H1 (cell line): ENCODE measurements around the gene ZAP70. TPM values are rescaled to one million over a fixed set of nuclear protein-coding genes. Genes with fewer than 3 reads are reported as not detected.
A peak's percentile ranks its signal among the peaks of the same experiment; 100 is the strongest.

Source experiments
- CTCF ChIA-PET: fragments of 300-600 bp; sonication (Branson Sonifier 250); formaldehyde crosslinking; loops from one replicate; lab custom pipeline; 2021; ENCODE audit not compliant: partially characterized antibody; lab: Charles Lee
- POLR2A ChIA-PET: fragments of 300-600 bp; sonication (Branson Sonifier 250); formaldehyde crosslinking; loops from one replicate; lab custom pipeline; 2021; ENCODE audit warnings: inconsistent platforms; ENCODE audit not compliant: partially characterized antibody; lab: Charles Lee
- DNase-seq, 2 experiments: peaks; one replicate each; pipeline versions ENCODE4 v3.0.0 to v3.0.0-alpha.2; 2010 to 2022; ENCODE audit warnings: low spot score in 2 of 2, low read depth in 1 of 2, mixed read lengths in 1 of 2
- FAIRE-seq: peaks from 2 replicates; lab custom pipeline; 2011; peaks lifted over from hg19 to GRCh38; lab: Jason Lieb, UNC
- H2AFZ ChIP-seq: 2 replicates; pipeline ENCODE4 v1.8.1; 2012; ENCODE audit warnings: low read length, inconsistent platforms
- H2AK5ac ChIP-seq: 2 replicates; pipeline ENCODE4 v1.6.1; 2013; ENCODE audit warnings: low read depth, low read length
- H2BK120ac ChIP-seq: replicated peaks from 2 replicates; pipeline ENCODE3; 2013; ENCODE audit warnings: low read depth, low read length, inconsistent platforms
- H2BK12ac ChIP-seq: 2 replicates; pipeline ENCODE4 v1.6.1; 2013; ENCODE audit warnings: low read depth, low read length
- H2BK15ac ChIP-seq: 2 replicates; pipeline ENCODE4 v1.6.1; 2013; ENCODE audit warnings: low read length
- H2BK20ac ChIP-seq: 2 replicates; pipeline ENCODE4 v1.6.1; 2013; ENCODE audit warnings: low read length
- H2BK5ac ChIP-seq: 2 replicates; pipeline ENCODE4 v1.6.1; 2013; ENCODE audit warnings: low read depth, low read length
- H3K14ac ChIP-seq: 2 replicates; pipeline ENCODE4 v1.6.1; 2013; ENCODE audit warnings: inconsistent platforms; ENCODE audit not compliant: insufficient read length
- H3K18ac ChIP-seq: 2 replicates; pipeline ENCODE4 v1.6.1; 2013; ENCODE audit warnings: low read length; ENCODE audit errors: extremely low read depth
- H3K23ac ChIP-seq: 2 replicates; pipeline ENCODE4 v1.6.1; 2013; ENCODE audit warnings: inconsistent platforms; ENCODE audit not compliant: insufficient read length
- H3K23me2 ChIP-seq: 2 replicates; pipeline ENCODE4 v1.6.1; 2013; ENCODE audit warnings: low read depth, low read length
- H3K27ac ChIP-seq: 2 replicates; pipeline ENCODE4 v1.6.1; 2011; ENCODE audit warnings: low read depth, low read length, inconsistent platforms
- H3K27me3 ChIP-seq, 4 experiments: replicated peaks in 1 of 4; 1 replicate in 1 of 4; 2 replicates in 3 of 4; pipeline versions ENCODE4 v1.6.1 to v1.8.1; 2011 to 2013; ENCODE audit warnings: low read length in 3 of 4, mild to moderate bottlenecking in 3 of 4, inconsistent platforms in 2 of 4, mixed read lengths in 2 of 4, moderate library complexity in 1 of 4; ENCODE audit not compliant: control insufficient read depth in 3 of 4, insufficient read depth in 3 of 4; ENCODE audit errors: extremely low read depth in 1 of 4
- H3K36me3 ChIP-seq, 4 experiments: 2 replicates each; pipeline versions ENCODE4 v1.6.1 to v1.8.1; 2011 to 2013; ENCODE audit warnings: mild to moderate bottlenecking in 4 of 4, low read length in 3 of 4, moderate library complexity in 2 of 4, control low read depth in 1 of 4, inconsistent platforms in 1 of 4; ENCODE audit not compliant: insufficient read depth in 4 of 4, control insufficient read depth in 2 of 4
- H3K4ac ChIP-seq: replicated peaks from 2 replicates; pipeline ENCODE3; 2013; ENCODE audit warnings: low read length, low read depth, mixed read lengths, inconsistent platforms; ENCODE audit not compliant: insufficient read length
- H3K4me1 ChIP-seq, 4 experiments: replicated peaks in 1 of 4; 1 replicate in 1 of 4; 2 replicates in 3 of 4; pipeline versions ENCODE4 v1.6.1 to v1.8.1; 2011 to 2013; ENCODE audit warnings: low read length in 3 of 4, inconsistent platforms in 2 of 4, mixed read lengths in 1 of 4; ENCODE audit not compliant: insufficient read depth in 4 of 4, control insufficient read depth in 3 of 4
- H3K4me2 ChIP-seq, 2 experiments: 2 replicates each; pipeline versions ENCODE4 v1.6.1 to v1.8.1; 2011 to 2013; ENCODE audit warnings: low read depth in 2 of 2, low read length in 2 of 2, control low read depth in 1 of 2, inconsistent platforms in 1 of 2, mild to moderate bottlenecking in 1 of 2; ENCODE audit not compliant: insufficient read depth in 1 of 2
- H3K4me3 ChIP-seq, 4 experiments: fragments of 200-600, 300-600 bp in 1 of 4; sonication (generic), shearing (Covaris generic), sonication (Bioruptor Twin) in 1 of 4; 2 replicates each; pipeline versions ENCODE4 v1.5.1 to v1.8.1; 2011 to 2016; ENCODE audit warnings: low read length in 4 of 4, low read depth in 3 of 4, control low read depth in 2 of 4, inconsistent platforms in 2 of 4, mild to moderate bottlenecking in 2 of 4, mixed read lengths in 1 of 4, moderate library complexity in 1 of 4; ENCODE audit not compliant: insufficient read depth in 2 of 4; ENCODE audit errors: extremely low read depth in 1 of 4
- H3K56ac ChIP-seq: replicated peaks from 2 replicates; pipeline ENCODE3; 2013; ENCODE audit warnings: low read depth, mild to moderate bottlenecking, mixed read lengths, low read length, inconsistent platforms; ENCODE audit not compliant: insufficient read length
- H3K79me1 ChIP-seq: 2 replicates; pipeline ENCODE4 v1.6.1; 2013; ENCODE audit warnings: low read depth, low read length, control low read depth
- H3K79me2 ChIP-seq, 2 experiments: 2 replicates each; pipeline versions ENCODE4 v1.6.1 to v1.8.1; 2012 to 2013; ENCODE audit warnings: low read length in 2 of 2, mild to moderate bottlenecking in 2 of 2, inconsistent platforms in 1 of 2; ENCODE audit not compliant: insufficient read depth in 2 of 2, control insufficient read depth in 1 of 2
- H3K9ac ChIP-seq, 4 experiments: replicated peaks in 1 of 4; 1 replicate in 1 of 4; 2 replicates in 3 of 4; pipeline versions ENCODE4 v1.6.1 to v1.8.1; 2011 to 2013; ENCODE audit warnings: low read depth in 3 of 4, low read length in 3 of 4, control low read depth in 2 of 4, mild to moderate bottlenecking in 2 of 4, moderate library complexity in 2 of 4, inconsistent platforms in 1 of 4; ENCODE audit errors: extremely low read depth in 1 of 4
- H3K9me3 ChIP-seq, 2 experiments: 2 replicates each; pipeline versions ENCODE4 v1.6.1 to v1.8.1; 2012 to 2013; ENCODE audit warnings: mild to moderate bottlenecking in 2 of 2, moderate library complexity in 2 of 2, control low read depth in 1 of 2, inconsistent platforms in 1 of 2, low read depth in 1 of 2, low read length in 1 of 2, mixed read lengths in 1 of 2; ENCODE audit not compliant: insufficient read depth in 2 of 2
- H4K20me1 ChIP-seq, 2 experiments: replicated peaks in 1 of 2; 2 replicates each; pipeline versions ENCODE3 to v1.8.1; 2011 to 2013; ENCODE audit warnings: inconsistent platforms in 2 of 2, low read length in 2 of 2, mild to moderate bottlenecking in 1 of 2; ENCODE audit not compliant: insufficient read depth in 2 of 2, control insufficient read depth in 1 of 2
- H4K5ac ChIP-seq: 2 replicates; pipeline ENCODE4 v1.6.1; 2013; ENCODE audit warnings: low read length, low read depth, mixed read lengths, inconsistent platforms; ENCODE audit not compliant: insufficient read length
- H4K8ac ChIP-seq: 2 replicates; pipeline ENCODE4 v1.8.0; 2013; ENCODE audit warnings: mild to moderate bottlenecking, moderate library complexity, low read length, inconsistent platforms; ENCODE audit not compliant: insufficient read depth; ENCODE audit errors: extremely low read depth
- H4K91ac ChIP-seq: replicated peaks from 2 replicates; pipeline ENCODE3; 2013; ENCODE audit warnings: low read length, mixed read lengths, inconsistent platforms; ENCODE audit not compliant: insufficient read length
- EZH2 ChIP-seq: fragments of 200-600 bp; sonication (generic); IDR thresholded peaks from 2 replicates; pipeline ENCODE4 v1.7.1; 2012; ENCODE audit warnings: low read depth, mild to moderate bottlenecking, moderate library complexity, low read length, inconsistent platforms; ENCODE audit not compliant: severe bottlenecking
- SP1 ChIP-seq: IDR thresholded peaks from 2 replicates; pipeline ENCODE4 v1.6.1; 2011; ENCODE audit warnings: low read depth, low read length
- SUZ12 ChIP-seq: fragments of 200-600 bp; sonication (generic); IDR thresholded peaks from 2 replicates; pipeline ENCODE4 v1.6.1; 2012; ENCODE audit warnings: mild to moderate bottlenecking, inconsistent platforms, low read length, moderate library complexity, mixed read lengths
- ZNF274 ChIP-seq: IDR thresholded peaks from 2 replicates; pipeline ENCODE4 v1.7.0; 2012; ENCODE audit warnings: low read length, borderline replicate concordance; ENCODE audit errors: extremely low read depth
- WGBS, 2 experiments: shearing (Covaris generic) in 1 of 2; methylation state at CpG; one replicate each; pipeline versions ENCODE4 v1.1.6 to v1.1.7; 2013 to 2015; ENCODE audit warnings: low lambda C conversion rate in 2 of 2, mixed read lengths in 2 of 2, inconsistent platforms in 1 of 2, low coverage in 1 of 2, missing lambda C conversion rate in 1 of 2; ENCODE audit not compliant: insufficient replicate concordance in 2 of 2, insufficient coverage in 1 of 2, insufficient read length in 1 of 2; ENCODE audit errors: extremely low coverage in 1 of 2, missing lambda C conversion rate in 1 of 2; 5-methylcytosine and 5-hydroxymethylcytosine counted together
- polyA plus RNA-seq, 7 experiments: library from polyadenylated mRNA; depleted of rRNA in 3 of 7; stranded (reverse) in 5 of 7; unstranded in 2 of 7; fragments of >200 nt in 5 of 7; fragments of 200-250 nt in 2 of 7; gene quantifications; 1 replicate in 5 of 7; 2 replicates in 1 of 7; 4 replicates in 1 of 7; pipeline versions ENCODE4 v1.2.1 to v1.2.3, GENCODE V29; 2011 to 2013; ENCODE audit warnings: missing spikeins in 2 of 7, mixed read lengths in 2 of 7
- total RNA-seq: library from RNA; stranded (reverse); fragmentation: NEBNext Ultra II Directional; extraction: Animal tissue kit (Norgen Biotek cat#: 25700); gene quantifications from 2 replicates; pipeline ENCODE4 v1.2.1, GENCODE V29; 2021
- TF ChIP-seq, protein P1 (sequence below): IDR thresholded peaks from 2 replicates; pipeline ENCODE4 v1.6.1; 2011; ENCODE audit warnings: low read length, improper control_type of control experiment

Gene ZAP70
- total and polyA plus RNA-seq, 2 of the 8 experiments (the other 6 are each of a cell fraction or from before 2014, with no cell fraction given): 0.15 TPM; not detected in 1

DNA sequence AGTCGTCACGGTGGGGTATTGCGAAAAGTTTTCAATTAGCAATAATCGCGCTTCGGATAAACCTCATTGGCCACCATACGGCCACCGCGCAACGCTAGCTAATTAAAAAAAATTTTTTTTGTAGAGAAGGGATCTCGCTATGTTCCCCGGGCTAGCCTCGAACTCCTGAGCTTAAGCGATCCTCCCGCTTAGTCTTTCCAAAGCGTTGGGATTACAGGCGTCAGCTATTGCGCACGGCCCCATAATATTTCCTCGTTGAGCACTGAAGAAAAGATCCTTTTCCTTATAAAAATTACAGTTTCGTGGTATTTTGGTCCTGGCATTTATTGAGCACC, 48.8 kb upstream of the ZAP70 start:
- no peak overlapping the region for H3K14ac ChIP-seq
- H4K20me1 ChIP-seq: peaks cover 0 to 8% of the 10 kb centered on the region in 2 experiments
- no peak for DNase-seq
- H3K9me3 ChIP-seq: no peaks in the 10 kb centered on the region
- H3K23me2 ChIP-seq: peaks cover 7% of the 10 kb centered on the region
- H3K4me2 ChIP-seq: peak overlapping the region; percentile 60 to 94
- 0 out of 2 replicates have a peak overlapping the region, but pooled peaks have one; percentile 96 for H4K8ac ChIP-seq
- H2AK5ac ChIP-seq: no peak overlapping the region
- peak overlapping the region; percentile 43; the same call in 1 of the 2 replicates for H2AFZ ChIP-seq
- no peaks in the 10 kb centered on the region for H3K27me3 ChIP-seq
- peak overlapping the region; percentile 38 for H3K4ac ChIP-seq
- H2BK120ac ChIP-seq: no peak overlapping the region
- H3K4me3 ChIP-seq: peak overlapping the region; percentile 55 to 77 (median 71)
- peak overlapping the region; percentile 97 for H4K5ac ChIP-seq
- no peak overlapping the region; the same call in 1 of the 2 replicates for H3K18ac ChIP-seq
- H4K91ac ChIP-seq: no peak overlapping the region
- H3K23ac ChIP-seq: no peak overlapping the region
- ChIA-PET POLR2A (interaction anchor here (1.0 to 7.9 kb wide), 14 partner anchors 8 to 316 kb away, joined by 3 to 102 read pairs (median 4); partner anchors contain the start of gene COX5B), CTCF (interaction anchor here (1.0 to 8.2 kb wide), 14 partner anchors 8 to 86 kb away, joined by 3 to 132 read pairs (median 8); partner anchors contain the start of gene COX5B)
- H3K79me1 ChIP-seq: peaks cover 8% of the 10 kb centered on the region
- peak overlapping the region; percentile 88; the same call in 1 of the 2 replicates for H2BK5ac ChIP-seq
- peaks cover 0 to 9% (median 7%) of the 10 kb centered on the region in 4 experiments; a peak in 4 of 7 replicates for H3K4me1 ChIP-seq
- peaks cover 0 to 25% of the 10 kb centered on the region in 2 experiments; a peak in 2 of 4 replicates for H3K79me2 ChIP-seq
- peak overlapping the region; percentile 25 for H3K56ac ChIP-seq
- peak overlapping the region in 3 of 4 experiments; percentile 75 to 84 (median 81); a peak in 6 of 7 replicates for H3K9ac ChIP-seq
- no peak overlapping the region; the same call in 1 of the 2 replicates for H2BK12ac ChIP-seq
- no peak for FAIRE-seq
- peak overlapping the region; percentile 82; the same call in 1 of the 2 replicates for H3K27ac ChIP-seq
- H2BK20ac ChIP-seq: no peak overlapping the region
- peaks cover 0 to 4% (median 0%) of the 10 kb centered on the region in 4 experiments; a peak in 1 of 8 replicates for H3K36me3 ChIP-seq
- no peak overlapping the region for H2BK15ac ChIP-seq
- 9% methylated on average over 21 of the region's 21 CpGs; no CpG with 5 or more reads in 1 of the 2 experiments for whole genome bisulfite sequencing, 2 experiments
- TF ChIP-seq ZNF274: no peak
- TF ChIP-seq SUZ12: no peak
- TF ChIP-seq SP1: no peak
- TF ChIP-seq EZH2: no peak
- TF ChIP-seq, protein P1, sequence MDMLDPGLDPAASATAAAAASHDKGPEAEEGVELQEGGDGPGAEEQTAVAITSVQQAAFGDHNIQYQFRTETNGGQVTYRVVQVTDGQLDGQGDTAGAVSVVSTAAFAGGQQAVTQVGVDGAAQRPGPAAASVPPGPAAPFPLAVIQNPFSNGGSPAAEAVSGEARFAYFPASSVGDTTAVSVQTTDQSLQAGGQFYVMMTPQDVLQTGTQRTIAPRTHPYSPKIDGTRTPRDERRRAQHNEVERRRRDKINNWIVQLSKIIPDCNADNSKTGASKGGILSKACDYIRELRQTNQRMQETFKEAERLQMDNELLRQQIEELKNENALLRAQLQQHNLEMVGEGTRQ: no peak
